Measurements from ENCODE around the gene BOLA2B.

BOLA2B gene

DNA sequence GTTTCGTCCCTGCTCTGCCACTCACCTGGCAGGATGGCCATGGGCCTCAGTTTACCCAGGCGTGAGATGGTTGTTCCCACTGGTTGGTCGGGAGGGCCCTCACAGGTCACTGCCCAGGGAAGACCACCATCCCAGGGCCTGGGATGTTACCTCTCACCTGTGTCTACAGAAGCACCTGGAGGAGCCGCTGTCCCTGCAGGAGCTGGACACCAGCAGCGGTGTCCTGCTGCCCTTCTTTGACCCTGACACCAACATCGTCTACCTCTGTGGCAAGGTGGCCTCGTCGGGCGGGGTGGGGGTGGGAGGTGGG, 6.0 kb downstream of the BOLA2B start:
- H3K4me3 ChIP-seq (ENCODE audit: low read length): no peak overlapping the region
- TF ChIP-seq, protein P1, sequence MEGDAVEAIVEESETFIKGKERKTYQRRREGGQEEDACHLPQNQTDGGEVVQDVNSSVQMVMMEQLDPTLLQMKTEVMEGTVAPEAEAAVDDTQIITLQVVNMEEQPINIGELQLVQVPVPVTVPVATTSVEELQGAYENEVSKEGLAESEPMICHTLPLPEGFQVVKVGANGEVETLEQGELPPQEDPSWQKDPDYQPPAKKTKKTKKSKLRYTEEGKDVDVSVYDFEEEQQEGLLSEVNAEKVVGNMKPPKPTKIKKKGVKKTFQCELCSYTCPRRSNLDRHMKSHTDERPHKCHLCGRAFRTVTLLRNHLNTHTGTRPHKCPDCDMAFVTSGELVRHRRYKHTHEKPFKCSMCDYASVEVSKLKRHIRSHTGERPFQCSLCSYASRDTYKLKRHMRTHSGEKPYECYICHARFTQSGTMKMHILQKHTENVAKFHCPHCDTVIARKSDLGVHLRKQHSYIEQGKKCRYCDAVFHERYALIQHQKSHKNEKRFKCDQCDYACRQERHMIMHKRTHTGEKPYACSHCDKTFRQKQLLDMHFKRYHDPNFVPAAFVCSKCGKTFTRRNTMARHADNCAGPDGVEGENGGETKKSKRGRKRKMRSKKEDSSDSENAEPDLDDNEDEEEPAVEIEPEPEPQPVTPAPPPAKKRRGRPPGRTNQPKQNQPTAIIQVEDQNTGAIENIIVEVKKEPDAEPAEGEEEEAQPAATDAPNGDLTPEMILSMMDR (IDR thresholded peaks at IDR 0.05; ENCODE audit: insufficient read depth, low read depth, low read length, missing control alignments): no peak
- DNase-seq (ENCODE audit: low read depth): no peak

DNA sequence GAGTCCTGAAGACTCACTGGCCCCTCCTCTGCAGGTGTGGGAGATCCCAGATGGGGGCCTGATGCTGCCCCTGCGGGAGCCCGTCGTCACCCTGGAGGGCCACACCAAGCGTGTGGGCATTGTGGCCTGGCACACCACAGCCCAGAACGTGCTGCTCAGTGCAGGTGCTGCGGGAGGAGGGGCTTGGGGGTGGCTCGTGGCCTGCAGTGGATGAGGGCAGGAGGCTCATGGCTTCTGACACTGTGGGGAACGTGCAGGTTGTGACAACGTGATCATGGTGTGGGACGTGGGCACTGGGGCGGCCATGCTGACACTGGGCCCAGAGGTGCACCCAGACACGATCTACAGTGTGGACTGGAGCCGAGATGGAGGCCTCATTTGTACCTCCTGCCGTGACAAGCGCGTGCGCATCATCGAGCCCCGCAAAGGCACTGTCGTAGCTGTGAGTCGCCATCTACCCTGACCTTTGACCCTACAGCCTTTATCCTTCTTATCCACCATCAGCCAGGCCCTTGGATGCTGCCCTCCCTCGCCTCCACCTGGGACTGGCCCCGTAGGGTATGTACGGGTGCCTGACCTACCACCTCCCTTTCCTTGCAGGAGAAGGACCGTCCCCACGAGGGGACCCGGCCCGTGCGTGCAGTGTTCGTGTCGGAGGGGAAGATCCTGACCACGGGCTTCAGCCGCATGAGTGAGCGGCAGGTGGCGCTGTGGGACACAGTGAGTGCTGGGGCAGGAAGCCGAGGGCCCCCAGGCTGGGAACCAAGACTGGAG, 6.5 kb downstream of the BOLA2B start:
- DNase-seq (ENCODE audit: low read depth): peak; percentile 60
- TF ChIP-seq, protein P1 (IDR thresholded peaks at IDR 0.05; ENCODE audit: insufficient read depth, low read depth, low read length, missing control alignments): peak; percentile 76
- H3K4me3 ChIP-seq (ENCODE audit: low read length): no peak overlapping the region

DNA sequence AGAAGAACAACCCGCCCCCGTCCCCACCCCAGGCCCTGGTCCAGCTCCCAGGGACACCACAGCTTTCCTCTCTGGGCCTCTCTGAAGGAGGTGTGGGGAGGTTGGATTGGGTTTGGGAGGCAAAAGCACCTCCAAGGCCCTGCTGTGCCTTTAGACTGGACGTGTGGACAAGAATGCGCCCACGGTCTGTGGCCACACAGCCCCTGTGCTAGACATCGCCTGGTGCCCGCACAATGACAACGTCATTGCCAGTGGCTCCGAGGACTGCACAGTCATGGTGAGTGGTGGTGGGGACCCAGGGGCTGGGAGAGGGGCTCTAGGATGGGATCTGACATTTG, 7.1 kb downstream of the BOLA2B start:
- DNase-seq (ENCODE audit: low read depth): no peak
- TF ChIP-seq, protein P1 (IDR thresholded peaks at IDR 0.05; ENCODE audit: insufficient read depth, low read depth, low read length, missing control alignments): no peak
- H3K4me3 ChIP-seq (ENCODE audit: low read length): no peak overlapping the region

DNA sequence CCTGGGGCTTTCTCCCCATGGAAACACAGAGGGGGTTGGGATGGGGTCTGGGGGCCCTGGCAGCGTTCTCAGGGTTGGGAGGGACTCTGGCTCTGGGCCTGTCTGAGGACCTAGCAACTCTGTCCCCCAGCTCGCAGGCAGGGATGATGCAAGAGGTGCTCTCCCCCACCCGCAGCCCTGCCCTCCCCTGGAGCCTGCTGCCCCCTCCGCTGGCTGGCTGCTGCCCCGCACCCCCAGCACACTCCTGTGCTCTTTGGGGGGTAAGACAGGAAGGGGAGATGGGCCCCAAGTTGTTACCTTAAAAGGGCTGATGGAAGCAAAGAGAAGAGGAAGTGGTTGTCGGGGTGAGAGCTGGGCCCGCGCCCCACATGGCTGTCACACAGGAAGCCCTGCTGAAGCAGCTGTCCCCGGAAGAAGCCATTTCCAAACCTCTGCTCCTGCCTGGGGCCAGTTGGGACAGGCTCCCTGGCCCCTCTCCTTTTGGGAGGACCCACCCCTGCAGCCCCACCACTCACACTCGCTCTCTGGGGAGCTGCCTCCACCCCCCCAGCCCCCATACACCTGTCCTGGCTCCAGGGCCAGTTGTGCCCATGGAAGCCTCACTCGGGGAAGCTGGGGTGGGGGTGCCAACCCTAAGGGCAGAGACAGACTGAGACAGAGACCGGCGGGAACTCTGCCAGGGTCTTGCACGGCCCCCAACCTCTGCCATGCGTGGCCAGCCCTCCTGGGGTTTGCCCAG, 7.6 kb downstream of the BOLA2B start:
- no peak for DNase-seq (ENCODE audit: low read depth)
- no peak overlapping the region for H3K4me3 ChIP-seq (ENCODE audit: low read length)
- TF ChIP-seq, protein P1 (IDR thresholded peaks at IDR 0.05; ENCODE audit: insufficient read depth, low read depth, low read length, missing control alignments): no peak

GRCh38 chr16:30184891-30185682, 8.4 kb downstream of the BOLA2B start:
- no peak for DNase-seq (ENCODE audit: low read depth)
- TF ChIP-seq, protein P1 (IDR thresholded peaks at IDR 0.05; ENCODE audit: insufficient read depth, low read depth, low read length, missing control alignments): no peak
- no peak overlapping the region for H3K4me3 ChIP-seq (ENCODE audit: low read length)

GRCh38 chr16:30184096-30184890, 9.2 kb downstream of the BOLA2B start:
- TF ChIP-seq, protein P1 (IDR thresholded peaks at IDR 0.05; ENCODE audit: insufficient read depth, low read depth, low read length, missing control alignments): no peak
- no peak overlapping the region for H3K4me3 ChIP-seq (ENCODE audit: low read length)
- DNase-seq (ENCODE audit: low read depth): peak; percentile 25
